OCI-LY7 (cell line): ENCODE results near the gene SLX4IP.

Experiments used
- CTCF ChIP-seq: fragments of 200-600 bp; sonication (generic); conservative IDR thresholded peaks from 2 replicates; pipeline ENCODE4 v1.5.1; 2014; ENCODE audit warnings: mild to moderate bottlenecking, antibody characterized with exemption, low read length, moderate library complexity, mixed read lengths
- EZH2phosphoT487 ChIP-seq: fragments of 200-600 bp; sonication (generic); IDR thresholded peaks from 2 replicates; pipeline ENCODE4 v1.6.1; 2018; ENCODE audit warnings: low read depth, borderline replicate concordance, mild to moderate bottlenecking, mixed run types, antibody characterized with exemption, low read length, moderate library complexity, mixed read lengths

GRCh38 chr20:10549511-10549910 lies 114.4 kb downstream of the SLX4IP start:
- TF ChIP-seq CTCF (no peak), EZH2phosphoT487 (no peak)
